ENCODE measurements around the gene KCNQ1. TPM values are rescaled to one million over a fixed set of nuclear protein-coding genes. Genes with fewer than 3 reads are reported as not detected.

KCNQ1 gene
- total RNA-seq, 1 experiment from 2014 or later: 2.3 TPM

- Histone ChIP-seq H3K9me3 (ENCODE audit: control insufficient read depth, low read depth, low read length) (no peaks in the 10 kb centered on the region), H3K56ac (ENCODE audit: insufficient read length, low read depth, low read length) (no peak overlapping the region), H3K23ac (ENCODE audit: insufficient read length, low read depth, low read length) (no peak overlapping the region), H2AFZ (ENCODE audit: low read length) (no peak overlapping the region), H4K8ac (replicated peaks; ENCODE audit: insufficient read length, low read depth, low read length) (no peak overlapping the region), H4K5ac (ENCODE audit: insufficient read length, low read depth, low read length) (no peak overlapping the region), H4K20me1 (ENCODE audit: control insufficient read depth, insufficient read depth, insufficient read length) (no peaks in the 10 kb centered on the region), H3K79me1 (ENCODE audit: insufficient read depth, low read depth, low read length, poor library complexity, severe bottlenecking) (no peaks in the 10 kb centered on the region), H2BK15ac (ENCODE audit: low read depth, low read length) (no peak overlapping the region), H3K9ac (ENCODE audit: extremely low read depth, insufficient read length, low read length) (no peak overlapping the region), H3K4me2 (ENCODE audit: insufficient read depth, insufficient read length, low read length) (no peak overlapping the region), H3K79me2 (ENCODE audit: insufficient read depth, low read length) (no peaks in the 10 kb centered on the region), H3K27me3 (ENCODE audit: insufficient read depth, low read length) (peaks cover 24% of the 10 kb centered on the region; the same call in 1 of the 2 replicates), H4K91ac (ENCODE audit: insufficient read length, low read depth, low read length) (no peak overlapping the region), H3K4me1 (ENCODE audit: insufficient read depth, low read length) (no peaks in the 10 kb centered on the region), H2BK5ac (ENCODE audit: insufficient read length, low read length) (no peak overlapping the region), H3K14ac (ENCODE audit: insufficient read depth, low read length) (no peak overlapping the region), H3K4ac (ENCODE audit: low read depth, low read length) (no peak overlapping the region), H2BK12ac (ENCODE audit: insufficient read length, low read depth, low read length) (no peak overlapping the region), H2AK5ac (ENCODE audit: insufficient read length, low read length) (no peak overlapping the region), H2BK20ac (ENCODE audit: low read depth, low read length, poor library complexity, severe bottlenecking) (no peak overlapping the region), H3T11ph (ENCODE audit: low read length) (no peak overlapping the region), H2BK120ac (ENCODE audit: low read depth, low read length, poor library complexity, severe bottlenecking) (no peak overlapping the region), H3K27ac (ENCODE audit: insufficient read length, low read depth, low read length) (no peak overlapping the region), H3K23me2 (ENCODE audit: insufficient read length, low read depth, low read length, poor library complexity, severe bottlenecking) (peaks cover 3% of the 10 kb centered on the region), H3K18ac (ENCODE audit: insufficient read length, low read depth, low read length) (no peak overlapping the region)
- Mint-ChIP-seq H3K36me3 (ENCODE audit: insufficient read depth in 1 of 3, low read depth in 3 of 3) (no peaks in the 10 kb centered on the region; a peak in 1 of 7 replicates), H3K27ac (no peak overlapping the region), H3K4me1 (peaks cover 0 to 3% of the 10 kb centered on the region in 2 experiments; a peak in 2 of 4 replicates), H3K4me3 (no peak overlapping the region), H3K9me3 (no peaks in the 10 kb centered on the region), H3K27me3 (ENCODE audit: low read depth) (peaks cover 96% of the 10 kb centered on the region)
- TF ChIP-seq CTCF (conservative IDR thresholded peaks at IDR 0.05): no peak
- DNase-seq: no peak
- WGBS (ENCODE audit: extremely low coverage, insufficient read length, low lambda C conversion rate): no CpG with 5 or more reads among the region's 26 CpGs
Measured at GRCh38 chr11:2449548-2450320, 4.9 kb downstream of the KCNQ1 start.

Measured in H9 (cell line).